Chondrocyte (in vitro differentiated cells): ENCODE results near the gene APCDD1. TPM values are rescaled to one million over a fixed set of nuclear protein-coding genes. Genes with fewer than 3 reads are reported as not detected.

Experiments
- DNase-seq: peaks from one replicate; pipeline ENCODE4 v3.0.0; 2021; ENCODE audit warnings: mixed read lengths, low spot score
- H3K27ac Mint-ChIP-seq: one replicate; pipeline ENCODE4 v1.8.0; 2021; ENCODE audit warnings: mild to moderate bottlenecking, moderate library complexity, mixed read lengths; ENCODE audit not compliant: unreplicated experiment
- H3K27me3 Mint-ChIP-seq: 2 replicates; pipeline ENCODE4 v1.8.0; 2021; ENCODE audit warnings: low read depth, mixed read lengths
- H3K36me3 Mint-ChIP-seq: 2 replicates; pipeline ENCODE4 v1.8.0; 2021; ENCODE audit warnings: low read depth, mixed read lengths
- H3K4me1 Mint-ChIP-seq: 2 replicates; pipeline ENCODE4 v1.8.0; 2021; ENCODE audit warnings: low read depth, mild to moderate bottlenecking, mixed read lengths
- H3K4me3 Mint-ChIP-seq: one replicate; pipeline ENCODE4 v1.8.0; 2021; ENCODE audit warnings: mild to moderate bottlenecking, moderate library complexity, mixed read lengths; ENCODE audit not compliant: unreplicated experiment
- H3K9me3 Mint-ChIP-seq: 2 replicates; pipeline ENCODE4 v1.8.0; 2021; ENCODE audit warnings: low read depth, mixed read lengths
- total RNA-seq: library from RNA; stranded (reverse); gene quantifications from 3 replicates; pipeline ENCODE4 v1.2.1, GENCODE V29; 2021
- TF ChIP-seq, protein P1 (sequence below): fragments of 200-600 bp; sonication (generic); IDR thresholded peaks from 2 replicates; pipeline ENCODE4 v1.5.0; 2021; ENCODE audit warnings: antibody characterized with exemption, mild to moderate bottlenecking, moderate library complexity

Gene APCDD1
- total RNA-seq, 1 donor from 2014 or later: 9.5 TPM

DNA sequence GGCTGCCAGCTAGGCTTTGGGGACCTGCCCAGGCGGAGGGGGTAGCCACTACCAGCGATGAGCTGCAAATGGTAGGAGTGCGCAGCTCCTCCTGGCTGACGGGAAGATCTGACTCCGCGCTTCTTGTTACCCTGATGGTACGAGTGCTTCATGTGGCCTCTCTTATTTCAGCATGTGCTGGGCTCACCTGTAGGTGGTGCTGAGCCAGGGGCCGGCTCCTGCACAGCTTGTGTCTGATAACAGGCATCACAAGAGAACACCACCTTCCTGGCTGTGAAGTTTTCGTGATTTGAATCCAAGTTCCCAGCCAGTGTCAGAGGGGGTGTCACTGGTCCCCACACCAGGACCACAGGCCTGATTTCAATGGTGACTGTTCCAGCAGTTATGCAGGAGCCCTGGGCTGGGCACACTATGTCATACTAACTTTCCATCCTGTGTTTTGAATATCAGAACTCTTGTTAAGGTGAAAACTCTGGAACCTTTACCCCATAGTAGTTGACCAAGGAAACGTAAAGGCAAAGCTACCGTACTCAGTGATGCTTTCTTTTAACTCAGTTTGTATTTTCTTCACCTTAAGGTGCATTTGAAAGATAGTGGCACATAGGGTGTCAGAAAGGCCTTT lies 28.0 kb downstream of the APCDD1 start:
- Mint-ChIP-seq H3K27ac (no peak overlapping the region), H3K36me3 (peaks cover 4% of the 10 kb centered on the region), H3K9me3 (no peaks in the 10 kb centered on the region), H3K27me3 (no peaks in the 10 kb centered on the region), H3K4me3 (no peak overlapping the region), H3K4me1 (no peaks in the 10 kb centered on the region)
- TF ChIP-seq, protein P1, sequence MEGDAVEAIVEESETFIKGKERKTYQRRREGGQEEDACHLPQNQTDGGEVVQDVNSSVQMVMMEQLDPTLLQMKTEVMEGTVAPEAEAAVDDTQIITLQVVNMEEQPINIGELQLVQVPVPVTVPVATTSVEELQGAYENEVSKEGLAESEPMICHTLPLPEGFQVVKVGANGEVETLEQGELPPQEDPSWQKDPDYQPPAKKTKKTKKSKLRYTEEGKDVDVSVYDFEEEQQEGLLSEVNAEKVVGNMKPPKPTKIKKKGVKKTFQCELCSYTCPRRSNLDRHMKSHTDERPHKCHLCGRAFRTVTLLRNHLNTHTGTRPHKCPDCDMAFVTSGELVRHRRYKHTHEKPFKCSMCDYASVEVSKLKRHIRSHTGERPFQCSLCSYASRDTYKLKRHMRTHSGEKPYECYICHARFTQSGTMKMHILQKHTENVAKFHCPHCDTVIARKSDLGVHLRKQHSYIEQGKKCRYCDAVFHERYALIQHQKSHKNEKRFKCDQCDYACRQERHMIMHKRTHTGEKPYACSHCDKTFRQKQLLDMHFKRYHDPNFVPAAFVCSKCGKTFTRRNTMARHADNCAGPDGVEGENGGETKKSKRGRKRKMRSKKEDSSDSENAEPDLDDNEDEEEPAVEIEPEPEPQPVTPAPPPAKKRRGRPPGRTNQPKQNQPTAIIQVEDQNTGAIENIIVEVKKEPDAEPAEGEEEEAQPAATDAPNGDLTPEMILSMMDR: no peak
- DNase-seq: no peak

DNA sequence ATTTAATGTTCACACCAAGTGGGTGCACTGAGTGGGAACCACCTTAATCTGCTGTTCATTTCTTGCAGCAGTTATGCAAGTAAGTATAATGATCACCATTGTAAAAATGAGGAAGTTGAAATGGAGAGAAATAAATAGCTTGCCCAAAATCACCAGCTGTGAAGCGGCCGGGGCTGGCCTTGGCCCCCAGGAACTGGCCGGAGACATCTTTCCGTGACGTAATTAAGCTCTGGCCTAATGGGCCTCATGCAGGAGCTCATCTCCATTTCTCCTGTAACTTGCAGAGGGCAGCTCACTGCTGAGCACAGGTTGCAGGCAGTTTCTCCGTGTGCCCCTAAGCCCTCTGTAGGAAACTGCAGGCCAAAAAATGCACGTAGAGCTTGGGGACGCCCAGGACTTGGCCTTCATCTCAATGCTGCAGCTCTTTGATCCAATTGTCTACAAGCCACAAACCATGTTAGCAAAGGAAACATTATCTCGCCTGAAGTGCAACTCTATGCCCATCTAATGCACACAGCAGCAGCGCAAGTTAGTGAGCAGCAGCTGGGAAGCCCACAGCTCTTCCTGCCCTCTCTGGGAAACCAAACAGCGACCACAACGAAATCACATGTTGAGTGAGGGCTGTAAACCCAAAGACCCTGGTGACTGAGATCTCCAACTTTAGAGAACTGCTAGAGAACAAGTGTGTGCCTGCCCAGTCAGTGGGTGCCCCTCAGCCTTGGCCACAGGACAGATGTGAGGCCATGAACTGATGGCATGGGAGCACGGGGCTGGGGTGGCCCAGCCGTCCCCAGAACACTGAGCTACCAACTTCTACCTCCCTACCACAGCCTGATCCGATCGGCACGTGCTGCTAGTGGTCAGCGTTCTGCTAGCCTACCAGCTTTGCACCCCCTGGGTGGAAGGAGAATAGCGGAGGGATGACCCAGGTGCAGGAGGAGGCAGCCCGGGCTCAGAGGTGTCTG lies 28.8 kb downstream of the APCDD1 start:
- H3K4me3 Mint-ChIP-seq: no peak overlapping the region
- H3K27ac Mint-ChIP-seq: no peak overlapping the region
- H3K27me3 Mint-ChIP-seq: no peaks in the 10 kb centered on the region
- TF ChIP-seq, protein P1: no peak
- no peak for DNase-seq
- H3K36me3 Mint-ChIP-seq: peaks cover 7% of the 10 kb centered on the region
- no peaks in the 10 kb centered on the region for H3K4me1 Mint-ChIP-seq
- no peaks in the 10 kb centered on the region for H3K9me3 Mint-ChIP-seq

DNA sequence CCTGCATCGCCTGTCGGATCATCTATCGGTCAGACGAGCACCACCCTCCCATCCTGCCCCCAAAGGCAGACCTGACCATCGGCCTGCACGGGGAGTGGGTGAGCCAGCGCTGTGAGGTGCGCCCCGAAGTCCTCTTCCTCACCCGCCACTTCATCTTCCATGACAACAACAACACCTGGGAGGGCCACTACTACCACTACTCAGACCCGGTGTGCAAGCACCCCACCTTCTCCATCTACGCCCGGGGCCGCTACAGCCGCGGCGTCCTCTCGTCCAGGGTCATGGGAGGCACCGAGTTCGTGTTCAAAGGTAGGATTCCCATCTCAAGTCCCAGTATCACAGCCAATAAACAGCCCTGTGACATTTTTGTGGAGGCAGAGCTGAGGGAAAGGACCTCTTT lies 31.0 kb downstream of the APCDD1 start:
- TF ChIP-seq, protein P1: no peak
- H3K27ac Mint-ChIP-seq: no peak overlapping the region
- H3K9me3 Mint-ChIP-seq: no peaks in the 10 kb centered on the region
- no peaks in the 10 kb centered on the region for H3K27me3 Mint-ChIP-seq
- no peaks in the 10 kb centered on the region for H3K4me1 Mint-ChIP-seq
- peaks cover 4% of the 10 kb centered on the region for H3K36me3 Mint-ChIP-seq
- no peak for DNase-seq
- no peak overlapping the region for H3K4me3 Mint-ChIP-seq

DNA sequence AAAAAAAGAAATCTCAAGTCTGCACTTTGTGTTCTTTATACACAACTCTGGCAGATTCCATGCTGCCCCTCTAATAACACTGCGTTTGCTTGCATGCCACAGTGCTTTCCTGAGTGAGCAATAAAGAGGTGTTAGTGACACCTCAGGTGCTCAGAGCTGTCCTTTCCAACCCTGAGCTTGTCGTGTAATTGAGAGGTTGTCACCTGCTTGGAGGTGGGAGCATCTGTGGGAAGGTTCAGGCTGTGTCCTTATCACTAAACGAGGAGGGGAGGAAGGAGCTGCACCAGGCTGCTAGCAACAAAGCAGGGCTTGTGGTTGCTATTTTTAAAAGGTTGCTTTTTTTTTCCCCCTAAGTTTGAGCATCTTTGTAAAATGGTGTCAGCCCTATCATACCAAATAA lies 31.9 kb downstream of the APCDD1 start:
- no peak overlapping the region for H3K27ac Mint-ChIP-seq
- peaks cover 4% of the 10 kb centered on the region for H3K36me3 Mint-ChIP-seq
- no peak overlapping the region for H3K4me3 Mint-ChIP-seq
- TF ChIP-seq, protein P1: no peak
- H3K4me1 Mint-ChIP-seq: no peaks in the 10 kb centered on the region
- no peak for DNase-seq
- H3K9me3 Mint-ChIP-seq: no peaks in the 10 kb centered on the region
- H3K27me3 Mint-ChIP-seq: no peaks in the 10 kb centered on the region

DNA sequence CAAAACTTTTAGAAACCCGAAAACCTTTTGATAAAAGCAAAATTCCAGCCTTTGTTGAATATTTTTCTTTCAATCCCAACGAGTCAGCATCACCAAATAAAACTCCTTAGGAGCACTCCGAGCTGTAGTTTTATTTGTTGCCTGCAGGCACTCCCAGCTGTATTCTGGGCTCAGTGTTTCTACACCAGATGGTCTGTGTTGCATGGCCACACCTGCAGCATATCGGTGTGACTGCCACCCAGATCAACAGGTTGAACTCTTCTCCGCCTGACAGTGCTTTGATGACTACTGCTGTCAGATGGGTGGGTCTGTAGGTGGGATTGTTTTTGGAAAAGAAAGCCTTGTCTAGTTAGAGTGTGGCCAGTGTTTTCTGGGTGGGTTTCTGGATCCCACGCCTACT lies 32.7 kb downstream of the APCDD1 start:
- DNase-seq: no peak
- TF ChIP-seq, protein P1: no peak
- Mint-ChIP-seq H3K27me3 (no peaks in the 10 kb centered on the region), H3K4me1 (no peaks in the 10 kb centered on the region), H3K9me3 (no peaks in the 10 kb centered on the region), H3K36me3 (peaks cover 4% of the 10 kb centered on the region), H3K4me3 (no peak overlapping the region), H3K27ac (no peak overlapping the region)
